H9 (cell line): ENCODE measurements around the gene USP47. TPM values are rescaled to one million over a fixed set of nuclear protein-coding genes. Genes with fewer than 3 reads are reported as not detected.

Experiments
- DNase-seq: peaks from one replicate; pipeline ENCODE4 v3.0.0-alpha.2; 2017
- H2AFZ ChIP-seq: one replicate; pipeline ENCODE4 v1.6.1; 2013; ENCODE audit warnings: mild to moderate bottlenecking, low read length, control low read depth, moderate library complexity
- H2AK5ac ChIP-seq: 2 replicates; pipeline ENCODE4 v1.6.1; 2013; ENCODE audit warnings: low read length, control low read depth, mixed read lengths; ENCODE audit not compliant: insufficient read length
- H2BK120ac ChIP-seq: one replicate; pipeline ENCODE4 v1.6.1; 2013; ENCODE audit warnings: low read depth, mild to moderate bottlenecking, low read length, control low read depth, inconsistent platforms; ENCODE audit not compliant: poor library complexity, severe bottlenecking
- H2BK12ac ChIP-seq: 2 replicates; pipeline ENCODE4 v1.6.1; 2013; ENCODE audit warnings: low read length, control low read depth, mixed read lengths, low read depth; ENCODE audit not compliant: insufficient read length
- H2BK15ac ChIP-seq: 2 replicates; pipeline ENCODE4 v1.6.1; 2013; ENCODE audit warnings: low read depth, low read length, control low read depth
- H2BK20ac ChIP-seq: one replicate; pipeline ENCODE4 v1.6.1; 2013; ENCODE audit warnings: low read depth, mild to moderate bottlenecking, low read length, control low read depth, inconsistent platforms; ENCODE audit not compliant: poor library complexity, severe bottlenecking
- H2BK5ac ChIP-seq: 2 replicates; pipeline ENCODE4 v1.6.1; 2013; ENCODE audit warnings: low read length, control low read depth, mixed read lengths; ENCODE audit not compliant: insufficient read length
- H3K14ac ChIP-seq: 2 replicates; pipeline ENCODE4 v1.6.1; 2013; ENCODE audit warnings: low read length, control low read depth; ENCODE audit not compliant: insufficient read depth
- H3K18ac ChIP-seq: 2 replicates; pipeline ENCODE4 v1.6.1; 2013; ENCODE audit warnings: low read depth, mild to moderate bottlenecking, mixed read lengths, low read length, control low read depth; ENCODE audit not compliant: insufficient read length
- H3K23ac ChIP-seq: 2 replicates; pipeline ENCODE4 v1.6.1; 2013; ENCODE audit warnings: low read length, control low read depth, mixed read lengths, low read depth; ENCODE audit not compliant: insufficient read length
- H3K23me2 ChIP-seq: 2 replicates; pipeline ENCODE4 v1.6.1; 2013; ENCODE audit warnings: low read depth, mild to moderate bottlenecking, mixed read lengths, low read length, control low read depth; ENCODE audit not compliant: insufficient read length, poor library complexity, severe bottlenecking
- H3K27ac ChIP-seq: 2 replicates; pipeline ENCODE4 v1.5.1; 2013; ENCODE audit warnings: low read length, control low read depth, mixed read lengths, low read depth; ENCODE audit not compliant: insufficient read length
- H3K27me3 ChIP-seq: 2 replicates; pipeline ENCODE4 v1.6.1; 2013; ENCODE audit warnings: low read length, control low read depth, inconsistent platforms; ENCODE audit not compliant: insufficient read depth
- H3K4ac ChIP-seq: 2 replicates; pipeline ENCODE4 v1.6.1; 2013; ENCODE audit warnings: low read depth, mild to moderate bottlenecking, control low read depth, inconsistent platforms, low read length, moderate library complexity
- H3K4me1 ChIP-seq: 2 replicates; pipeline ENCODE4 v1.6.1; 2013; ENCODE audit warnings: low read length, control low read depth, inconsistent platforms; ENCODE audit not compliant: insufficient read depth
- H3K4me2 ChIP-seq: 2 replicates; pipeline ENCODE4 v1.6.1; 2013; ENCODE audit warnings: low read length, control low read depth, mixed read lengths; ENCODE audit not compliant: insufficient read length, insufficient read depth
- H3K56ac ChIP-seq: 2 replicates; pipeline ENCODE4 v1.6.1; 2013; ENCODE audit warnings: low read depth, mild to moderate bottlenecking, mixed read lengths, low read length, control low read depth; ENCODE audit not compliant: insufficient read length
- H3K79me1 ChIP-seq: 2 replicates; pipeline ENCODE4 v1.6.1; 2013; ENCODE audit warnings: low read depth, mild to moderate bottlenecking, moderate library complexity, low read length, control low read depth, inconsistent platforms; ENCODE audit not compliant: insufficient read depth, poor library complexity, severe bottlenecking
- H3K79me2 ChIP-seq: 2 replicates; pipeline ENCODE4 v1.6.1; 2013; ENCODE audit warnings: low read length, control low read depth, inconsistent platforms; ENCODE audit not compliant: insufficient read depth
- H3K9ac ChIP-seq: 2 replicates; pipeline ENCODE4 v1.6.1; 2013; ENCODE audit warnings: low read length, control low read depth, mixed read lengths; ENCODE audit not compliant: insufficient read length; ENCODE audit errors: extremely low read depth
- H3K9me3 ChIP-seq: one replicate; pipeline ENCODE4 v1.6.1; 2013; ENCODE audit warnings: low read depth, low read length, inconsistent platforms; ENCODE audit not compliant: control insufficient read depth
- H3T11ph ChIP-seq: one replicate; pipeline ENCODE4 v1.6.1; 2013; ENCODE audit warnings: mild to moderate bottlenecking, low read length, control low read depth, inconsistent platforms
- H4K20me1 ChIP-seq: one replicate; pipeline ENCODE4 v1.6.1; 2013; ENCODE audit not compliant: control insufficient read depth, insufficient read length, insufficient read depth
- H4K5ac ChIP-seq: 2 replicates; pipeline ENCODE4 v1.6.1; 2013; ENCODE audit warnings: low read depth, mild to moderate bottlenecking, mixed read lengths, low read length, control low read depth; ENCODE audit not compliant: insufficient read length
- H4K8ac ChIP-seq: replicated peaks from 2 replicates; pipeline ENCODE4 v1.6.1; 2013; ENCODE audit warnings: low read length, control low read depth, mixed read lengths, low read depth; ENCODE audit not compliant: insufficient read length
- H4K91ac ChIP-seq: 2 replicates; pipeline ENCODE4 v1.6.1; 2013; ENCODE audit warnings: low read depth, mild to moderate bottlenecking, moderate library complexity, mixed read lengths, low read length, control low read depth; ENCODE audit not compliant: insufficient read length
- H3K27ac Mint-ChIP-seq, 3 experiments: 2 replicates in 2 of 3; 3 replicates in 1 of 3; pipeline ENCODE4 v1.8.0; 2020 to 2021; ENCODE audit warnings: mixed read lengths in 3 of 3, mild to moderate bottlenecking in 1 of 3, moderate library complexity in 1 of 3
- H3K27me3 Mint-ChIP-seq: 2 replicates; pipeline ENCODE4 v1.8.0; 2021; ENCODE audit warnings: low read depth, mild to moderate bottlenecking, moderate library complexity, mixed read lengths
- H3K36me3 Mint-ChIP-seq, 3 experiments: 2 replicates in 2 of 3; 3 replicates in 1 of 3; pipeline ENCODE4 v1.8.0; 2020 to 2021; ENCODE audit warnings: low read depth in 3 of 3, mixed read lengths in 3 of 3; ENCODE audit not compliant: insufficient read depth in 1 of 3
- H3K4me1 Mint-ChIP-seq, 2 experiments: 2 replicates each; pipeline ENCODE4 v1.8.0; 2020; ENCODE audit warnings: mixed read lengths in 2 of 2
- H3K4me3 Mint-ChIP-seq, 2 experiments: 2 replicates in 1 of 2; 3 replicates in 1 of 2; pipeline ENCODE4 v1.8.0; 2020 to 2021; ENCODE audit warnings: mild to moderate bottlenecking in 2 of 2, mixed read lengths in 2 of 2, moderate library complexity in 1 of 2
- H3K9me3 Mint-ChIP-seq, 2 experiments: 2 replicates in 1 of 2; 3 replicates in 1 of 2; pipeline ENCODE4 v1.8.0; 2020; ENCODE audit warnings: mild to moderate bottlenecking in 2 of 2, mixed read lengths in 2 of 2, moderate library complexity in 1 of 2
- CTCF ChIP-seq: fragments of 200-600 bp; sonication (generic); conservative IDR thresholded peaks from 3 replicates; pipeline ENCODE4 v1.8.0; 2021; ENCODE audit warnings: antibody characterized with exemption, mild to moderate bottlenecking
- WGBS: extraction: QIAGEN DNeasy Blood & Tissue Kit; methylation state at CpG from one replicate; pipeline ENCODE4 v1.1.7; 2013; ENCODE audit warnings: missing lambda C conversion rate, low lambda C conversion rate, mixed read lengths; ENCODE audit not compliant: insufficient read length; ENCODE audit errors: extremely low coverage; 5-methylcytosine and 5-hydroxymethylcytosine counted together
- total RNA-seq: library from RNA; stranded (reverse); gene quantifications from 2 replicates; pipeline ENCODE4 v1.2.1, GENCODE V29; 2021

USP47 gene
- total RNA-seq, 1 experiment from 2014 or later = 26.7 TPM

- no CpG with 5 or more reads among the region's 2 CpGs for WGBS
- Histone ChIP-seq H2BK5ac (no peak overlapping the region), H3K27ac (no peak overlapping the region), H4K20me1 (no peaks in the 10 kb centered on the region), H3K4ac (no peak overlapping the region), H3K27me3 (no peaks in the 10 kb centered on the region), H2AFZ (no peak overlapping the region), H2BK20ac (no peak overlapping the region), H3K79me2 (peaks cover 15% of the 10 kb centered on the region; the same call in 1 of the 2 replicates), H3K23ac (no peak overlapping the region), H3K79me1 (no peaks in the 10 kb centered on the region), H3K14ac (no peak overlapping the region), H3K23me2 (peaks cover 11% of the 10 kb centered on the region), H3K4me2 (no peak overlapping the region), H3T11ph (no peak overlapping the region), H2AK5ac (no peak overlapping the region), H4K5ac (no peak overlapping the region), H2BK120ac (no peak overlapping the region), H3K9me3 (no peaks in the 10 kb centered on the region), H2BK15ac (no peak overlapping the region), H3K56ac (no peak overlapping the region), H3K18ac (no peak overlapping the region), H4K91ac (no peak overlapping the region), H3K4me1 (peaks cover 5% of the 10 kb centered on the region; the same call in 1 of the 2 replicates), H4K8ac (no peak overlapping the region), H2BK12ac (no peak overlapping the region), H3K9ac (no peak overlapping the region)
- no peak for DNase-seq
- H3K9me3 Mint-ChIP-seq = no peaks in the 10 kb centered on the region
- H3K36me3 Mint-ChIP-seq = no peaks in the 10 kb centered on the region
- H3K4me3 Mint-ChIP-seq = no peak overlapping the region
- H3K27me3 Mint-ChIP-seq = no peaks in the 10 kb centered on the region
- no peak overlapping the region for H3K27ac Mint-ChIP-seq
- H3K4me1 Mint-ChIP-seq = peaks cover 19 to 20% of the 10 kb centered on the region in 2 experiments; a peak in 3 of 4 replicates
- no peak for TF ChIP-seq CTCF
These were observed 1.9 kb downstream of the USP47 start for GRCh38 chr11:11843642-11844041.
